CD4-positive, alpha-beta T cell (primary cell): ENCODE data around the gene L1TD1. TPM values are rescaled to one million over a fixed set of nuclear protein-coding genes. Genes with fewer than 3 reads are reported as not detected.
"Not testable (repeated sequence)": the region's sequence is repeated elsewhere in the genome, so short reads cannot be mapped to it uniquely, and the experiment has no call there.

ENCODE experiments used
- ATAC-seq: fragments of 200-7000 bp; cut with Tn5 transposase; one replicate; pipeline ENCODE4 v1.10.0; 2022; ENCODE audit warnings: mild to moderate bottlenecking; ENCODE audit not compliant: poor library complexity
- CTCF ChIA-PET: fragments of 350-600 bp; sonication (Branson Sonifier 250); formaldehyde crosslinking; loops from one replicate; lab custom pipeline; 2021; ENCODE audit warnings: antibody characterized with exemption, inconsistent platforms; lab: Charles Lee
- POLR2A ChIA-PET: fragments of 350-600 bp; sonication (Branson Sonifier 250); formaldehyde crosslinking; loops from one replicate; lab custom pipeline; 2021; ENCODE audit warnings: antibody characterized with exemption, inconsistent platforms; lab: Charles Lee
- DNase-seq, 14 experiments: peaks; one replicate each; pipeline ENCODE4 v3.0.0-alpha.2; 2013 to 2020; ENCODE audit warnings: mixed read lengths in 2 of 14
- H3K27ac ChIP-seq, 2 donors: one replicate each; pipeline versions ENCODE4 v1.5.1 to v1.7.0; 2013; ENCODE audit warnings: low read length in 2 of 2, low read depth in 1 of 2, mild to moderate bottlenecking in 1 of 2
- H3K27me3 ChIP-seq, 2 experiments: 1 replicate in 1 of 2; 2 replicates in 1 of 2; pipeline versions ENCODE4 v1.6.1 to v1.7.0; 2013; ENCODE audit warnings: low read length in 2 of 2, control low read depth in 1 of 2, mild to moderate bottlenecking in 1 of 2, moderate library complexity in 1 of 2; ENCODE audit not compliant: insufficient read depth in 2 of 2, control insufficient read depth in 1 of 2
- H3K36me3 ChIP-seq: one replicate; pipeline ENCODE4 v1.6.1; 2013; ENCODE audit warnings: low read length, control low read depth; ENCODE audit not compliant: insufficient read depth
- H3K4me1 ChIP-seq: one replicate; pipeline ENCODE4 v1.6.1; 2013; ENCODE audit warnings: low read length, control low read depth; ENCODE audit not compliant: insufficient read depth
- H3K4me3 ChIP-seq: one replicate; pipeline ENCODE4 v1.5.1; 2013; ENCODE audit warnings: mild to moderate bottlenecking, low read length, moderate library complexity
- H3K9me3 ChIP-seq, 2 experiments: 1 replicate in 1 of 2; 2 replicates in 1 of 2; pipeline versions ENCODE4 v1.6.1 to v1.7.0; 2013; ENCODE audit warnings: low read length in 2 of 2, mild to moderate bottlenecking in 2 of 2, control low read depth in 1 of 2, moderate library complexity in 1 of 2; ENCODE audit not compliant: control insufficient read depth in 1 of 2, insufficient read depth in 1 of 2
- H3K27ac Mint-ChIP-seq: one replicate; pipeline ENCODE4 v1.8.0; 2020; ENCODE audit warnings: mixed read lengths
- H3K27me3 Mint-ChIP-seq: one replicate; pipeline ENCODE4 v1.8.0; 2021; ENCODE audit warnings: mixed read lengths
- H3K36me3 Mint-ChIP-seq: one replicate; pipeline ENCODE4 v1.8.0; 2021; ENCODE audit warnings: low read depth, mixed read lengths
- H3K4me1 Mint-ChIP-seq: one replicate; pipeline ENCODE4 v1.8.0; 2021; ENCODE audit warnings: low read depth, mixed read lengths
- H3K4me3 Mint-ChIP-seq: one replicate; pipeline ENCODE4 v1.8.0; 2020; ENCODE audit warnings: mild to moderate bottlenecking, mixed read lengths
- H3K9me3 Mint-ChIP-seq: one replicate; pipeline ENCODE4 v1.8.0; 2020; ENCODE audit warnings: mixed read lengths
- CTCF ChIP-seq: fragments of 200-600 bp; IDR thresholded peaks from one replicate; pipeline ENCODE4 v1.8.0; 2022; ENCODE audit warnings: antibody characterized with exemption, mild to moderate bottlenecking
- intact Hi-C, 2 experiments: fragments of 100-400 bp; cut with DNase I in 1 of 2; cut with micrococcal nuclease in 1 of 2; formaldehyde crosslinking; loops; one replicate each; pipeline versions ENCODE4 v1.15.1 to v1.9.0; 2023 to 2025; cut with DNase I, micrococcal nuclease
- total RNA-seq, 174 experiments: library from RNA in 2 of 174; stranded (reverse) in 2 of 174; gene quantifications; one replicate each; pipeline ENCODE4 v1.2.3 and lab custom pipeline; 2021 to 2026

Gene L1TD1
- total RNA-seq, 2 experiments from 2014 or later, result 0.06 TPM; not detected in 1

- Mint-ChIP-seq H3K27ac (no peak overlapping the region), H3K4me1 (no peaks in the 10 kb centered on the region), H3K36me3 (no peaks in the 10 kb centered on the region), H3K9me3 (peaks cover 3% of the 10 kb centered on the region), H3K27me3 (no peaks in the 10 kb centered on the region), H3K4me3 (no peak overlapping the region)
- CTCF ChIA-PET, result no interaction called here
- DNase-seq (no peak), ATAC-seq (no peak)
- Histone ChIP-seq H3K9me3 (no peaks in the 10 kb centered on the region), H3K27ac (no peak overlapping the region), H3K36me3 (no peaks in the 10 kb centered on the region), H3K4me1 (no peaks in the 10 kb centered on the region), H3K4me3 (no peak overlapping the region), H3K27me3 (no peaks in the 10 kb centered on the region)
- intact Hi-C loops, result no loop called here
- no peak for TF ChIP-seq CTCF
- POLR2A ChIA-PET, result no interaction called here
These were observed 24.0 kb downstream of the L1TD1 start for GRCh38 chr1:62218604-62219003.

GRCh38 chr1:62220456-62220855, 25.8 kb downstream of the L1TD1 start:
- H3K36me3 ChIP-seq, H3K9me3 Mint-ChIP-seq, H3K4me1 Mint-ChIP-seq, ATAC-seq, H3K9me3 ChIP-seq, H3K4me1 ChIP-seq, DNase-seq, CTCF ChIA-PET, H3K27me3 Mint-ChIP-seq, H3K27me3 ChIP-seq, H3K36me3 Mint-ChIP-seq, H3K4me3 ChIP-seq, intact Hi-C loops, H3K27ac Mint-ChIP-seq, POLR2A ChIA-PET, H3K4me3 Mint-ChIP-seq, H3K27ac ChIP-seq: not testable (repeated sequence)

GRCh38 chr1:62221171-62221570, 26.5 kb downstream of the L1TD1 start:
- no peaks in the 10 kb centered on the region for H3K9me3 Mint-ChIP-seq
- no peaks in the 10 kb centered on the region for H3K27me3 ChIP-seq
- no peak for TF ChIP-seq CTCF
- intact Hi-C loops, result no loop called here
- no peak for ATAC-seq
- no peaks in the 10 kb centered on the region for H3K4me1 ChIP-seq
- H3K27me3 Mint-ChIP-seq, result no peaks in the 10 kb centered on the region
- no peak for DNase-seq
- H3K4me3 Mint-ChIP-seq, result no peak overlapping the region
- no peak overlapping the region for H3K27ac ChIP-seq
- H3K9me3 ChIP-seq, result no peaks in the 10 kb centered on the region
- ChIA-PET POLR2A (no interaction called here), CTCF (interaction anchor here (0.6 kb wide), 1 partner anchor 447 kb away, joined by 3 read pairs; no protein-coding TSS in a partner anchor)
- no peaks in the 10 kb centered on the region for H3K36me3 Mint-ChIP-seq
- H3K36me3 ChIP-seq, result no peaks in the 10 kb centered on the region
- no peak overlapping the region for H3K27ac Mint-ChIP-seq
- H3K4me3 ChIP-seq, result no peak overlapping the region
- H3K4me1 Mint-ChIP-seq, result no peaks in the 10 kb centered on the region

- Mint-ChIP-seq H3K36me3 (no peaks in the 10 kb centered on the region), H3K27me3 (no peaks in the 10 kb centered on the region), H3K9me3 (no peaks in the 10 kb centered on the region), H3K4me3 (no peak overlapping the region), H3K27ac (no peak overlapping the region), H3K4me1 (no peaks in the 10 kb centered on the region)
- ATAC-seq (no peak), DNase-seq (no peak)
- intact Hi-C loops, result no loop called here
- Histone ChIP-seq H3K9me3 (no peaks in the 10 kb centered on the region), H3K27ac (no peak overlapping the region), H3K4me3 (no peak overlapping the region), H3K36me3 (no peaks in the 10 kb centered on the region), H3K27me3 (no peaks in the 10 kb centered on the region), H3K4me1 (no peaks in the 10 kb centered on the region)
- no peak for TF ChIP-seq CTCF
- ChIA-PET CTCF (no interaction called here), POLR2A (no interaction called here)
These were observed 27.7 kb downstream of the L1TD1 start for GRCh38 chr1:62222321-62222720.
